A549 (cell line): ENCODE results near the gene SLC9A6. TPM values are rescaled to one million over a fixed set of nuclear protein-coding genes. Genes with fewer than 3 reads are reported as not detected.

Source experiments
- ATAC-seq, 2 experiments: fragments of 200-7000 bp in 1 of 2; fragments of >200 bp in 1 of 2; cut with Nextera tagmentation in 1 of 2; cut with Tn5 transposase in 1 of 2; 3 replicates each; pipeline versions ENCODE4 v1.8.0 to v1.9.1; 2018 to 2020; ENCODE audit warnings: mild to moderate bottlenecking in 1 of 2, moderate library complexity in 1 of 2
- CTCF ChIA-PET: fragments of 300-600 bp; sonication (Branson Sonifier 250); formaldehyde crosslinking; extraction: SDS; loops from one replicate; lab custom pipeline; 2021; ENCODE audit warnings: antibody characterized with exemption, inconsistent platforms; lab: Yijun Ruan, JAX
- POLR2A ChIA-PET: fragments of 350-600 bp; formaldehyde crosslinking; extraction: SDS; loops from one replicate; lab custom pipeline; 2021; ENCODE audit warnings: antibody characterized with exemption, inconsistent platforms; lab: Yijun Ruan, JAX
- DNase-seq, 2 experiments: peaks; one replicate each; pipeline versions ENCODE4 v3.0.0 to v3.0.0-alpha.2; 2011 to 2016; ENCODE audit warnings: low read depth in 1 of 2, low spot score in 1 of 2
- FAIRE-seq: peaks from 2 replicates; lab custom pipeline; 2011; peaks lifted over from hg19 to GRCh38; lab: Jason Lieb, UNC
- H3K27ac ChIP-seq, 2 experiments: fragments of >200 bp; sonication (Bioruptor Twin); formaldehyde crosslinking; 3 replicates each; pipeline ENCODE4 v1.5.1; 2016 to 2017
- H3K4me1 ChIP-seq: fragments of >200 bp; sonication (Bioruptor Twin); formaldehyde crosslinking; 3 replicates; pipeline ENCODE4 v1.6.1; 2016
- H3K4me2 ChIP-seq: fragments of >200 bp; sonication (Bioruptor Twin); formaldehyde crosslinking; 3 replicates; pipeline ENCODE4 v1.6.1; 2016
- H3K4me3 ChIP-seq: fragments of >200 bp; sonication (Bioruptor Twin); formaldehyde crosslinking; 3 replicates; pipeline ENCODE4 v1.5.1; 2016
- H3K9me3 ChIP-seq: fragments of >200 bp; sonication (Bioruptor Twin); formaldehyde crosslinking; 3 replicates; pipeline ENCODE4 v1.6.1; 2016
- BHLHE40 ChIP-seq: IDR thresholded peaks from 2 replicates; pipeline ENCODE4 v1.6.1; 2012; ENCODE audit warnings: low read depth, low read length, inconsistent platforms
- CHD2 ChIP-seq: fragments of 150-350 bp; IDR thresholded peaks from 2 replicates; pipeline ENCODE4 v1.6.1; 2014; ENCODE audit warnings: low read length; ENCODE audit not compliant: partially characterized antibody
- EHF ChIP-seq: fragments of 250-450 bp; sonication (Bioruptor Pico); IDR thresholded peaks from 2 replicates; pipeline ENCODE4 v1.5.0; 2020; ENCODE audit warnings: mild to moderate bottlenecking
- EP300 ChIP-seq, 2 experiments: fragments of >200 bp; sonication (Bioruptor Twin); formaldehyde crosslinking; IDR thresholded peaks; 2 replicates in 1 of 2; 3 replicates in 1 of 2; pipeline ENCODE4 v1.6.1; 2016 to 2017
- FOXS1 ChIP-seq: fragments of 250-450 bp; sonication (Bioruptor Pico); IDR thresholded peaks from 2 replicates; pipeline ENCODE4 v1.5.0; 2020; ENCODE audit warnings: mild to moderate bottlenecking, moderate library complexity
- HOXA7 ChIP-seq: fragments of 250-450 bp; sonication (Bioruptor Pico); IDR thresholded peaks from 2 replicates; pipeline ENCODE4 v1.5.0; 2020; ENCODE audit warnings: mild to moderate bottlenecking, moderate library complexity
- MAZ ChIP-seq: fragments of 150-350 bp; IDR thresholded peaks from 2 replicates; pipeline ENCODE4 v1.6.1; 2014; ENCODE audit warnings: antibody characterized with exemption, low read depth, low read length, borderline replicate concordance
- MYC ChIP-seq: IDR thresholded peaks from 2 replicates; pipeline ENCODE4 v1.6.1; 2012; ENCODE audit warnings: mild to moderate bottlenecking, inconsistent platforms, low read length, improper control_type of control experiment, borderline replicate concordance
- NFE2L2 ChIP-seq: fragments of 150-350 bp; conservative IDR thresholded peaks from 2 replicates; pipeline ENCODE4 v1.6.1; 2014; ENCODE audit warnings: low read length
- NR3C1 ChIP-seq: fragments of >200 bp; sonication (Bioruptor Twin); formaldehyde crosslinking; IDR thresholded peaks from 3 replicates; pipeline ENCODE4 v1.6.1; 2017
- PHF8 ChIP-seq: fragments of 200-600 bp; sonication (generic); IDR thresholded peaks from 2 replicates; pipeline ENCODE4 v1.6.1; 2016; ENCODE audit warnings: low read depth, mild to moderate bottlenecking, antibody characterized with exemption, moderate library complexity, borderline replicate concordance
- POLR2A ChIP-seq: IDR thresholded peaks from 2 replicates; pipeline ENCODE4 v1.6.1; 2012; ENCODE audit warnings: mild to moderate bottlenecking, low read length
- POLR2AphosphoS2 ChIP-seq: conservative IDR thresholded peaks from 2 replicates; pipeline ENCODE4 v1.6.1; 2012; ENCODE audit warnings: low read length, improper control_type of control experiment, inconsistent platforms
- RARB ChIP-seq: fragments of 250-450 bp; sonication (Bioruptor Pico); IDR thresholded peaks from 2 replicates; pipeline ENCODE4 v1.8.0; 2021; ENCODE audit warnings: mild to moderate bottlenecking, moderate library complexity
- RCOR1 ChIP-seq: fragments of 150-350 bp; IDR thresholded peaks from 2 replicates; pipeline ENCODE4 v1.6.1; 2014; ENCODE audit warnings: antibody characterized with exemption, low read length, low read depth
- SMC3 ChIP-seq: fragments of >200 bp; sonication (Bioruptor Twin); formaldehyde crosslinking; IDR thresholded peaks from 3 replicates; pipeline ENCODE4 v1.6.1; 2018; ENCODE audit warnings: inconsistent platforms
- SREBF2 ChIP-seq: fragments of 450-650 bp; IDR thresholded peaks from 2 replicates; pipeline ENCODE4 v1.6.1; 2014; ENCODE audit warnings: mild to moderate bottlenecking, moderate library complexity
- TFCP2L1 ChIP-seq: fragments of 250-450 bp; sonication (Bioruptor Pico); IDR thresholded peaks from 2 replicates; pipeline ENCODE4 v1.5.0; 2021; ENCODE audit warnings: mild to moderate bottlenecking
- TP53 ChIP-seq: fragments of 250-450 bp; sonication (Bioruptor Pico); IDR thresholded peaks from 2 replicates; pipeline ENCODE4 v1.5.0; 2021; ENCODE audit warnings: mild to moderate bottlenecking, moderate library complexity
- ZC3H11A ChIP-seq: fragments of 450-650 bp; IDR thresholded peaks from 2 replicates; pipeline ENCODE4 v1.6.1; 2014; ENCODE audit warnings: antibody characterized with exemption, mild to moderate bottlenecking
- ZFP36 ChIP-seq: fragments of 450-650 bp; IDR thresholded peaks from 2 replicates; pipeline ENCODE4 v1.6.1; 2014; ENCODE audit warnings: borderline replicate concordance; ENCODE audit not compliant: partially characterized antibody
- ZNF302 ChIP-seq: fragments of 250-450 bp; sonication (Bioruptor Pico); IDR thresholded peaks from 2 replicates; pipeline ENCODE4 v1.9.0; 2021; ENCODE audit warnings: inconsistent platforms, mild to moderate bottlenecking, moderate library complexity
- WGBS: methylation state at CpG from one replicate; pipeline ENCODE4 v1.1.6; 2017; ENCODE audit errors: missing lambda C conversion rate; 5-methylcytosine and 5-hydroxymethylcytosine counted together
- polyA plus RNA-seq, 4 experiments: library from polyadenylated mRNA; depleted of rRNA in 3 of 4; stranded (reverse); fragments of >200 nt; fragmentation: RNase III in 1 of 4; extraction: RNeasy Plus Mini Kit Qiagen cat#74134 plus additional on column Dnase treatment in 1 of 4; gene quantifications; 2 replicates in 3 of 4; 3 replicates in 1 of 4; pipeline ENCODE4 v1.2.3, GENCODE V29; 2011 to 2017
- TF ChIP-seq, protein P1 (sequence below): fragments of >200 bp; sonication (Bioruptor Twin); formaldehyde crosslinking; IDR thresholded peaks from 3 replicates; pipeline ENCODE4 v1.6.1; 2016
- TF ChIP-seq, protein P2 (sequence below): fragments of >200 bp; sonication (Bioruptor Twin); formaldehyde crosslinking; IDR thresholded peaks from 2 replicates; pipeline ENCODE4 v1.6.1; 2016

The SLC9A6 gene
- polyA plus RNA-seq, 2 of the 4 experiments (the other 2 are of a cell fraction): 12.2 to 15.6 TPM

DNA sequence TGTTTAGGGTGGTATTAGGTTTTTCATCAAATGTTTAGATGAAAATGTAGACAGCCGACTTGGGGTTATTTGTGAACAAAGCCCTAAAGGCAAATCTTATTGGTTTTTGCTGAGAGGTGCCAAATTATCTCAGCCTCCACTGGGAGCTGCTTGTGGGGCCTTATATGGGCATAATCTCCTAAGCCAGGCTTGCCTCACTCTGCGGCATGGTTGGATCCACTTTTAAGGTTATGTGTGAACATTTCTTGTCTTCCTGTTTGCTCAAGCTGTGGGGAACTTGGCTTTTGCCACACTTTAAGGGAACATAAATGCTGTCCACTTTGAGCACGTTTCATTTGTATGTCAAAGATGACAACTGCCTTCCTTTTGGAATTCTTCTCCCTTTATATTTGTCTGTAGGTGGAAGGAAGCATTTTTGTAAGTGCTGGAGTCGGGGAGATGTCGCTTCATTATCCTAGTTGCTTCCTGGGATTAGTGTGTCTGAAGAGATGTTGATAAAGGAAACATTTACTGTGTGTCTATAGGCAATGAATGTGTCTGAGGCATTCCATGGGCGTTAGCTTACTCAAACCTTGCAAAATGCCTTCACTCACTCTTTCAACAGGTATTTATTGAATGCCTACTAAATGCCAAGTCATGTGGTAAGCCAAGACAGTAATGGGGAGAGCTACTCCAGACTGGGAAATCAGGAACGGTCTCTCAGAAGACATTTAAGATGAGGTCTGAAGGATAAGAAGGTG is 78.3 kb downstream of the SLC9A6 start:
- Histone ChIP-seq H3K9me3 (no peaks in the 10 kb centered on the region), H3K4me2 (no peak overlapping the region), H3K4me1 (no peaks in the 10 kb centered on the region), H3K27ac (no peak overlapping the region), H3K4me3 (no peak overlapping the region)
- ATAC-seq (no peak), FAIRE-seq (no peak), DNase-seq (no peak)
- ChIA-PET POLR2A (no interaction called here), CTCF (interaction anchor here (1.0 to 1.1 kb wide), 2 partner anchors 9 to 35 kb away, joined by 3 read pairs; no protein-coding TSS in a partner anchor)
- TF ChIP-seq TP53 (CRISPR knock-in tag) (no peak), TFCP2L1 (no peak), CHD2 (no peak), ZC3H11A (no peak), MAZ (no peak), BHLHE40 (no peak), RCOR1 (no peak), EHF (CRISPR knock-in tag) (no peak), HOXA7 (CRISPR knock-in tag) (no peak), POLR2AphosphoS2 (no peak), ZFP36 (no peak), POLR2A (no peak), ZNF302 (CRISPR knock-in tag) (no peak), MYC (no peak), NFE2L2 (no peak)
- TF ChIP-seq, protein P1, sequence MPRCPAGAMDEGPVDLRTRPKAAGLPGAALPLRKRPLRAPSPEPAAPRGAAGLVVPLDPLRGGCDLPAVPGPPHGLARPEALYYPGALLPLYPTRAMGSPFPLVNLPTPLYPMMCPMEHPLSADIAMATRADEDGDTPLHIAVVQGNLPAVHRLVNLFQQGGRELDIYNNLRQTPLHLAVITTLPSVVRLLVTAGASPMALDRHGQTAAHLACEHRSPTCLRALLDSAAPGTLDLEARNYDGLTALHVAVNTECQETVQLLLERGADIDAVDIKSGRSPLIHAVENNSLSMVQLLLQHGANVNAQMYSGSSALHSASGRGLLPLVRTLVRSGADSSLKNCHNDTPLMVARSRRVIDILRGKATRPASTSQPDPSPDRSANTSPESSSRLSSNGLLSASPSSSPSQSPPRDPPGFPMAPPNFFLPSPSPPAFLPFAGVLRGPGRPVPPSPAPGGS: no peak
- 38% methylated on average over 7 of the region's 7 CpGs for WGBS

DNA sequence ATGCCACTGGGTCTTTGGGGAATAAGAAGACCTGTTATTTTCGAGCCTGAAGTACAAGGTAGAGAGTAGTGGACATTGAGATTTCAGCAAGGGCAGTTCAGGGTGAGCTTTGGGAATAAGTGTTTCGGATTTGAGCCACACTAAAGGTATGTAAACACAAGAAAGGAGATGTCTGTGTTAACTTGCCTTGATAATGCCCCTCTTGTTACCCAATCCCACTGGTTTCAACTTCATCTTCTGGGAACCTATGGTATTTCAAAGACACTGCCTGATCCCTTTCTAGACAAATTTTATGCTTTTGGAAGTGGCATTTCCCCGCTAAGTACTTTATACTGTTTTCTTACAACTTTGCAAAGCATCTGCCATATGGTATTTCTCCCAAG is 79.4 kb downstream of the SLC9A6 start:
- ChIA-PET POLR2A (interaction anchor here (0.6 kb wide), 1 partner anchor 26 kb away, joined by 3 read pairs; no protein-coding TSS in a partner anchor), CTCF (interaction anchor here (1.0 to 1.1 kb wide), 2 partner anchors 10 to 13 kb away, joined by 3 read pairs; no protein-coding TSS in a partner anchor)
- H3K9me3 ChIP-seq: no peaks in the 10 kb centered on the region
- FAIRE-seq: no peak
- no peak overlapping the region for H3K4me2 ChIP-seq
- no peak overlapping the region for H3K4me3 ChIP-seq
- WGBS: 40% methylated on average over 3 of the region's 3 CpGs
- no peaks in the 10 kb centered on the region for H3K4me1 ChIP-seq
- ATAC-seq: no peak
- TF ChIP-seq EHF (CRISPR knock-in tag) (no peak), RARB (CRISPR knock-in tag) (no peak), SREBF2 (no peak), ZNF302 (CRISPR knock-in tag) (no peak), NR3C1 (no peak), SMC3 (no peak), NFE2L2 (no peak), MAZ (no peak), RCOR1 (no peak), EP300 (IDR thresholded peaks at IDR 0.05) (no peak), FOXS1 (no peak), PHF8 (no peak)
- TF ChIP-seq, protein P2, sequence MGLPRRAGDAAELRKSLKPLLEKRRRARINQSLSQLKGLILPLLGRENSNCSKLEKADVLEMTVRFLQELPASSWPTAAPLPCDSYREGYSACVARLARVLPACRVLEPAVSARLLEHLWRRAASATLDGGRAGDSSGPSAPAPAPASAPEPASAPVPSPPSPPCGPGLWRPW: no peak
- no peak overlapping the region for H3K27ac ChIP-seq
- DNase-seq: no peak
